DND-41 (cell line): ENCODE results near the gene IER5.

Source experiments
- ATAC-seq: fragments of 200-7000 bp; cut with Tn5 transposase; 3 replicates; pipeline ENCODE4 v1.9.1; 2021; ENCODE audit warnings: low read depth; ENCODE audit not compliant: insufficient read depth
- DNase-seq: peaks from one replicate; pipeline ENCODE4 v3.0.0-alpha.2; 2020
- H2AFZ ChIP-seq: 2 replicates; pipeline ENCODE4 v1.6.0; 2012; ENCODE audit warnings: low read depth, low read length
- H3K27ac ChIP-seq: 2 replicates; pipeline ENCODE4 v1.5.1; 2012; ENCODE audit warnings: low read length, inconsistent platforms
- H3K27me3 ChIP-seq: fragments of 200-600 bp; sonication (generic); 2 replicates; pipeline ENCODE4 v1.6.0; 2012; ENCODE audit warnings: low read length, mild to moderate bottlenecking, inconsistent platforms; ENCODE audit not compliant: insufficient read depth, poor library complexity
- H3K36me3 ChIP-seq: 2 replicates; pipeline ENCODE4 v1.5.1; 2012; ENCODE audit warnings: low read length, inconsistent platforms; ENCODE audit not compliant: insufficient read depth
- H3K4me1 ChIP-seq: 2 replicates; pipeline ENCODE4 v1.5.1; 2012; ENCODE audit warnings: mild to moderate bottlenecking, low read length; ENCODE audit not compliant: insufficient read depth
- H3K4me2 ChIP-seq: 2 replicates; pipeline ENCODE4 v1.6.0; 2012; ENCODE audit warnings: mild to moderate bottlenecking, moderate library complexity, low read length, inconsistent platforms; ENCODE audit not compliant: insufficient read depth
- H3K4me3 ChIP-seq, 2 experiments: fragments of 200-600 bp in 1 of 2; shearing (Covaris generic) in 1 of 2; 2 replicates each; pipeline ENCODE4 v1.5.1; 2012 to 2016; ENCODE audit warnings: inconsistent platforms in 2 of 2, low read length in 2 of 2, mild to moderate bottlenecking in 2 of 2, low read depth in 1 of 2, moderate library complexity in 1 of 2
- H3K79me2 ChIP-seq: 2 replicates; pipeline ENCODE4 v1.6.0; 2012; ENCODE audit warnings: low read length, inconsistent platforms; ENCODE audit not compliant: insufficient read depth
- H3K9ac ChIP-seq: 2 replicates; pipeline ENCODE4 v1.6.0; 2012; ENCODE audit warnings: low read depth, mild to moderate bottlenecking, inconsistent platforms, low read length, moderate library complexity
- H3K9me3 ChIP-seq: 2 replicates; pipeline ENCODE4 v1.5.1; 2012; ENCODE audit warnings: low read length, moderate library complexity, mild to moderate bottlenecking, inconsistent platforms; ENCODE audit not compliant: insufficient read depth, severe bottlenecking
- H4K20me1 ChIP-seq: 2 replicates; pipeline ENCODE4 v1.6.0; 2012; ENCODE audit warnings: low read length; ENCODE audit not compliant: insufficient read depth
- EZH2 ChIP-seq: IDR thresholded peaks from 3 replicates; pipeline ENCODE4 v1.6.1; 2012; ENCODE audit warnings: borderline replicate concordance, low read depth, mild to moderate bottlenecking, moderate library complexity, low read length, inconsistent platforms; ENCODE audit not compliant: severe bottlenecking
- TF ChIP-seq, protein P1 (sequence below): IDR thresholded peaks from 2 replicates; pipeline ENCODE4 v1.5.1; 2012; ENCODE audit warnings: borderline replicate concordance, low read length, moderate library complexity, mild to moderate bottlenecking; ENCODE audit not compliant: poor library complexity, severe bottlenecking; ENCODE audit errors: extremely low read depth

The IER5 gene

DNA sequence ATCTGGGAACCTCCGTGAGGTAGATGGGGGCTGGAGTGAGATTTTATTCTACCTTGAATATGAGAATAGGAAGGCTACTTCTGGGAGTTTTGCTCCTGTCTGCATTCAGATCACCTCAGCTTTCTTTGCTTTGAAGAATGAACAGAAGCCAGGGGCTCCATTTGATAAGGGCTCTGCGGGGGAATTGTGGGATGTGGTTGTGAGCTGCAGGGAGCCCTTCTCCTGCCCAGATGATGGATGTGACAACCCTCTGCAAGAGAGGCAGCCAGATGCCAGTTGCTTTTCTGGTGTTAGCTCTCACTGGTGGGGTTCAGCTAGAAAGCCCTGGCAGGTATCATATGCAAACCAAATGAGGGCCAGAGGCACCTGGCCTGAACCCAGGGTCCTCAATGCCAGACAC, 21.5 kb downstream of the IER5 start:
- peaks cover 8% of the 10 kb centered on the region for H3K27me3 ChIP-seq
- H3K4me3 ChIP-seq: no peak overlapping the region
- TF ChIP-seq, protein P1, sequence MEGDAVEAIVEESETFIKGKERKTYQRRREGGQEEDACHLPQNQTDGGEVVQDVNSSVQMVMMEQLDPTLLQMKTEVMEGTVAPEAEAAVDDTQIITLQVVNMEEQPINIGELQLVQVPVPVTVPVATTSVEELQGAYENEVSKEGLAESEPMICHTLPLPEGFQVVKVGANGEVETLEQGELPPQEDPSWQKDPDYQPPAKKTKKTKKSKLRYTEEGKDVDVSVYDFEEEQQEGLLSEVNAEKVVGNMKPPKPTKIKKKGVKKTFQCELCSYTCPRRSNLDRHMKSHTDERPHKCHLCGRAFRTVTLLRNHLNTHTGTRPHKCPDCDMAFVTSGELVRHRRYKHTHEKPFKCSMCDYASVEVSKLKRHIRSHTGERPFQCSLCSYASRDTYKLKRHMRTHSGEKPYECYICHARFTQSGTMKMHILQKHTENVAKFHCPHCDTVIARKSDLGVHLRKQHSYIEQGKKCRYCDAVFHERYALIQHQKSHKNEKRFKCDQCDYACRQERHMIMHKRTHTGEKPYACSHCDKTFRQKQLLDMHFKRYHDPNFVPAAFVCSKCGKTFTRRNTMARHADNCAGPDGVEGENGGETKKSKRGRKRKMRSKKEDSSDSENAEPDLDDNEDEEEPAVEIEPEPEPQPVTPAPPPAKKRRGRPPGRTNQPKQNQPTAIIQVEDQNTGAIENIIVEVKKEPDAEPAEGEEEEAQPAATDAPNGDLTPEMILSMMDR: no peak
- no peak for TF ChIP-seq EZH2
- no peak overlapping the region for H3K9ac ChIP-seq
- no peak for DNase-seq
- H3K4me2 ChIP-seq: no peak overlapping the region
- no peak overlapping the region for H2AFZ ChIP-seq
- no peaks in the 10 kb centered on the region for H3K36me3 ChIP-seq
- H3K79me2 ChIP-seq: no peaks in the 10 kb centered on the region
- H4K20me1 ChIP-seq: no peaks in the 10 kb centered on the region
- ATAC-seq: no peak
- peaks cover 10% of the 10 kb centered on the region for H3K4me1 ChIP-seq
- H3K27ac ChIP-seq: no peak overlapping the region
- no peaks in the 10 kb centered on the region for H3K9me3 ChIP-seq

DNA sequence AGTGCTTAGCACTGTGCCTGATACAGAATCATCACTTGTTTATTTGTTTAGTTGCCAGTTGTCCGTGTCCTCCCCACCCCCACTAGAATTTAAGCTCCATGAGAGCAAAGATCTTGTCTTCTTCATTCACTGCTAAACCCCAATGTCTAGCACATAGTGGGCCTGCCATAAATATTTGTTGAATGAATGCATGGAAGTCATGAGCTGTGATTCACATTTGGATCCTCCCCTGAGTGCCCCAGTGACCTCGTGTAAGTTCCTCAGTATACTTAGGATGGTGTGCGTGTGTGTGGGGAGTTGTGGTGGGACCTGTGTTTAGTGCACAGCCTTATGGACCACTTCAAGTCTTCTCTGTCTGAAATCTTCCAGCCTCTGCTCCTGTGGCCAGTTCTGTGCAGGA, 23.1 kb downstream of the IER5 start:
- H3K36me3 ChIP-seq: no peaks in the 10 kb centered on the region
- H3K4me2 ChIP-seq: no peak overlapping the region
- no peaks in the 10 kb centered on the region for H3K9me3 ChIP-seq
- ATAC-seq: no peak
- TF ChIP-seq EZH2: no peak
- TF ChIP-seq, protein P1: no peak
- no peak for DNase-seq
- H3K27ac ChIP-seq: no peak overlapping the region
- no peaks in the 10 kb centered on the region for H3K79me2 ChIP-seq
- no peak overlapping the region for H2AFZ ChIP-seq
- peaks cover 6% of the 10 kb centered on the region for H3K27me3 ChIP-seq
- no peak overlapping the region for H3K9ac ChIP-seq
- H3K4me1 ChIP-seq: no peaks in the 10 kb centered on the region
- no peak overlapping the region for H3K4me3 ChIP-seq
- no peaks in the 10 kb centered on the region for H4K20me1 ChIP-seq

DNA sequence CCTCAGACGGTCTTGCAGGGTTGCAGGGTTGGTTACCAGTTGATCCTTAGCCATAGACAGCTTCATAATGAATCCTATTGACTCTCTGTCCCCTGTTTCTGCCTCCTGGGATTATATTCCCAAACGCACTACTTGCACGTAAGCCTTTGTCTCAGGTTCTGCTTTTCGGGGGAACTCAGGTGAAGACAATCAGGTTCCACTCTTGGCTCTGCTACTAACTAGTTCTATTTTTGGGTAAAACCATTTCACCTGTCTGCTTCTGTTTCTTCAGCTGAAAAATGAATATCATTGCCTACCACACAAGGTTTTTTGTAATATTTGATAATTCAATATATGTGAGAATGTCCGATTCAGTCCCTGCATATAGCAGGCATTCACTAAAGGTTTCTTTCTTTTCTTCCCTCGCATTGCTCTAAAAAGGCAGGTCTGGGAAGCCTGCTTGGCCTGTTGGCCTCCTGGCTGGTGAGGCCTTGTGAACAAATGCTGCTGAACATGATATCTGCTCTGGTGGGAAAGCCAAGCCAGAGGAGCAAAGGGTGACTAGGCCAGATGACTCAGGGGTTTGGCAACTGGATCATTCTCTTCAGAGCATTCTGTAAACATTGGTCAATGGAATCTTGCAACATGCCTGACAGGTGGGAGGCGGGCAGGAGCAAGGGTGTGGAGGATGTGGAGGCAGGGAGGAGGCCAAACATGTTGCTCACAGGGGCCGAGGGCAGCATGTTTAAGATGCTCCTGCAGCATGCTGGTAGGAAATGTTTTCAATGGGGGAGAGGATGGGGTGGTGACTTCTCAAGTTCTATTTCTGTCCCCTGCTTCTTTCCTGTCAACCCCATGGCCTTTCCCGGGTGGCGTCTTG, 23.8 kb downstream of the IER5 start:
- ATAC-seq (no peak), DNase-seq (no peak)
- Histone ChIP-seq H3K4me3 (no peak overlapping the region), H3K36me3 (no peaks in the 10 kb centered on the region), H4K20me1 (no peaks in the 10 kb centered on the region), H3K4me2 (no peak overlapping the region), H3K27me3 (no peaks in the 10 kb centered on the region), H3K4me1 (no peaks in the 10 kb centered on the region), H3K9me3 (no peaks in the 10 kb centered on the region), H3K27ac (no peak overlapping the region), H3K79me2 (no peaks in the 10 kb centered on the region), H2AFZ (no peak overlapping the region), H3K9ac (no peak overlapping the region)
- TF ChIP-seq EZH2: no peak
- TF ChIP-seq, protein P1: no peak
